GM12891 (cell line): ENCODE data around the gene FOXK2.
"Not testable (repeated sequence)": the region's sequence is repeated elsewhere in the genome, so short reads cannot be mapped to it uniquely, and the experiment has no call there.

Source experiments
- DNase-seq: peaks from one replicate; pipeline ENCODE4 v3.0.0; 2011; ENCODE audit warnings: low spot score; ENCODE audit not compliant: insufficient read length
- FAIRE-seq: peaks from 2 replicates; lab custom pipeline; 2011; peaks lifted over from hg19 to GRCh38; lab: Jason Lieb, UNC
- PAX5 ChIP-seq: IDR thresholded peaks from 2 replicates; pipeline ENCODE4 v1.6.1; 2011; ENCODE audit warnings: low read length, moderate library complexity, mild to moderate bottlenecking; ENCODE audit not compliant: insufficient read depth, severe bottlenecking
- POLR2A ChIP-seq: IDR thresholded peaks from 2 replicates; pipeline ENCODE4 v1.6.1; 2011; ENCODE audit warnings: low read depth, low read length, control low read depth
- POLR2AphosphoS5 ChIP-seq: IDR thresholded peaks from 2 replicates; pipeline ENCODE4 v1.6.1; 2011; ENCODE audit warnings: low read depth, low read length, control low read depth
- POU2F2 ChIP-seq: IDR thresholded peaks from 2 replicates; pipeline ENCODE4 v1.6.1; 2011; ENCODE audit warnings: low read depth, mild to moderate bottlenecking, control low read depth, low read length, moderate library complexity
- SPI1 ChIP-seq: IDR thresholded peaks from 2 replicates; pipeline ENCODE4 v1.6.1; 2011; ENCODE audit warnings: low read depth, low read length, control low read depth
- TAF1 ChIP-seq: IDR thresholded peaks from 2 replicates; pipeline ENCODE4 v1.6.1; 2011; ENCODE audit warnings: low read depth, low read length, control low read depth

The FOXK2 gene

GRCh38 chr17:82529914-82530300 lies 10.4 kb downstream of the FOXK2 start:
- TF ChIP-seq POLR2A (no peak), SPI1 (no peak), POU2F2 (no peak), TAF1 (no peak), POLR2AphosphoS5 (no peak), PAX5 (no peak)
- FAIRE-seq (no peak), DNase-seq (no peak)

GRCh38 chr17:82531431-82531881 lies 11.9 kb downstream of the FOXK2 start:
- FAIRE-seq (peak; percentile 28), DNase-seq (no peak)

GRCh38 chr17:82534401-82534812 lies 14.9 kb downstream of the FOXK2 start:
- TF ChIP-seq POLR2A, result no peak
- TF ChIP-seq POLR2AphosphoS5, result no peak
- no peak for TF ChIP-seq POU2F2
- no peak for TF ChIP-seq PAX5
- FAIRE-seq, result no peak
- no peak for DNase-seq

More at GRCh38 chr17:82531431-82531881, 11.9 kb downstream of the FOXK2 start:
- TF ChIP-seq SPI1, result no peak

GRCh38 chr17:82536512-82537201 lies 17.1 kb downstream of the FOXK2 start:
- TF ChIP-seq TAF1, result no peak
- no peak for TF ChIP-seq POLR2A
- TF ChIP-seq PAX5, result no peak
- TF ChIP-seq POLR2AphosphoS5, result no peak
- no peak for TF ChIP-seq SPI1
- TF ChIP-seq POU2F2, result no peak
- DNase-seq, result no peak
- no peak for FAIRE-seq

- not testable (repeated sequence) for DNase-seq, FAIRE-seq
Measured at GRCh38 chr17:82537228-82537627, 17.7 kb downstream of the FOXK2 start.

GRCh38 chr17:82539076-82539475 lies 19.5 kb downstream of the FOXK2 start:
- not testable (repeated sequence) for FAIRE-seq, DNase-seq

GRCh38 chr17:82542439-82542838 lies 22.9 kb downstream of the FOXK2 start:
- TF ChIP-seq SPI1 (no peak), TAF1 (no peak), POU2F2 (no peak), POLR2AphosphoS5 (no peak), PAX5 (no peak), POLR2A (no peak)
- no peak for DNase-seq
- FAIRE-seq, result no peak

- no peak for DNase-seq
- FAIRE-seq, result no peak
- TF ChIP-seq TAF1 (no peak), POLR2AphosphoS5 (no peak), PAX5 (no peak), POLR2A (no peak), POU2F2 (no peak), SPI1 (no peak)
Measured at GRCh38 chr17:82544431-82545070, 25.0 kb downstream of the FOXK2 start.

- DNase-seq, result no peak
- TF ChIP-seq POLR2AphosphoS5, result no peak
- no peak for FAIRE-seq
Measured at GRCh38 chr17:82545071-82545462, 25.5 kb downstream of the FOXK2 start.

- no peak for DNase-seq
- TF ChIP-seq SPI1 (no peak), TAF1 (no peak), POLR2A (no peak)
- no peak for FAIRE-seq
Measured at GRCh38 chr17:82547981-82548380, 28.4 kb downstream of the FOXK2 start.

GRCh38 chr17:82548681-82549303 lies 29.3 kb downstream of the FOXK2 start:
- DNase-seq, result no peak
- no peak for TF ChIP-seq PAX5
- no peak for TF ChIP-seq SPI1
- TF ChIP-seq TAF1, result no peak
- TF ChIP-seq POLR2A, result no peak
- no peak for TF ChIP-seq POU2F2
- no peak for TF ChIP-seq POLR2AphosphoS5
- FAIRE-seq, result no peak
